ENCODE data around the gene INS.

Gene INS

GRCh38 chr11:2164861-2165555, 4.0 kb upstream of the INS start:
- DNase-seq, result no peak

- no peak for DNase-seq
Observed at GRCh38 chr11:2164081-2164480, 3.1 kb upstream of the INS start.

DNA sequence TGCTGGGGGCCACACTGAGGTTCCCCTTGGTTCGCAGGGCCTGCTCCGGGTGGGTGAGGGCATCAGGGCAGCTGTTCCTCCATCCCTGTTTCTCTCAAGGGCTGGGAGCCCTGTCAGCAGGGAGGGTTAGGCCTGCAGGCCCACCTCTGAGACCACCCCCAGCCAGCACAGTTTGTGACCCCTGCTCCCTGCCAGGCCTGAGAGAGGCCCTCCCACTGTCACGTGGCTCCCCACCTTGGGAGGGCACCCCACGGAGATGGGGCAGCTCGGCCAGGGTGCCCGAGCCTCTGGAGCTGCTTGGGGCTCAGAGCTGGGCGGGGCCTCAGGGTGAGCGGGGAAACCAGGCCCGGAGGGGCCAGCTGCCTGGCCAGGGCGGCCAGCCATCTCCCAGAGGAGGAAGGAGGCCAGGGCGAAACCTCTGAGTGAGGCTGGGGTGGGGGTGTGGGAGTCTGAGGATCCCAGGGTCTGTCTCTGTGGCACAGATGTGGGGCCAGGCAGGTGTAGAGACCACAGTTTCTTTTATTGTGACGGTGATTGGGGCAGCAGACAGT, 2.5 kb upstream of the INS start:
- DNase-seq, result no peak

GRCh38 chr11:2159536-2160413, 1.2 kb downstream of the INS start:
- DNase-seq, result no peak

DNA sequence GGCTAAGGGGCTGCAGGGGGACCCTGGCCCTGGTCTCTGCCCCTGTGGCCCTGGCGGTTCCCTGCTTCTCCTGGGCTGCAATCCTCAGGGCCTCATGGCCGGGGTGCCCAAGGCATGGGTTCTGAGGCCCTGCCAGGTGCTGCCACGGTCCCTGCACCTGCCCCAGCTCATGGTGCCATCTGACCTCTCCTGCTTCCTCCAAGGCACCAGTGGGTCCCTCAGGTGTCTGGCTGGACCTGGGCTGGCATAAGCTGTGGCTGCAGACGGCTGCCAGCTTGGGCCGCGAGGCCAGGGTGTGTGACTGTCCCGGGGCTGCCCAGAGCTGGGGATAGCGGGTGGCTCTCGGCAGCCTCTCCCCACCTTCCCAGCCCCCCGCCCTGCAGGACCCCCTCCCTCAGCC, 2.0 kb downstream of the INS start:
- DNase-seq, result no peak

DNA sequence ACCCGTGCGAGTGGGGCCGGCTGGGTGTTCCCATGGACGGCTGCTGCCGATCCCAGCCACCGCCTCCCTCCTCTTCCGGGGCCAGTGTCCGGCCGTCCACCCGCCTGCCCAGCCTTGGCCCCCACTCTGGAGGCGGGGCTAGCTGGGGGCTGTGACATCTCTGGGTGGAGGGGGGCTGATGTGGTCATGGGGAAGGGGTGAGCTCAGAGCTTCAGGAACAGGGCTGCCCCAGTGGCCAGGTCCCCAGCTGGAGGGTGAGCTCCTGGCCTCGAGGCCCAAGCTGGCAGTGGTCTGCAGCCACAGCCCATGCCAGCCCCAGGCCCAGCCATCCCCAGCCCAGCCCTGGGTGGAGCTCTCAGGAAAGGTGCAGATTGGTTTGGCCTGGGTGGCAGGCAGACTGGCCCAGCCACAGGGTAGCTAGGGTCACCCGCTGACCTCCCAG, 2.7 kb downstream of the INS start:
- no peak for DNase-seq

- no peak for DNase-seq
Observed at GRCh38 chr11:2157294-2158040, 3.5 kb downstream of the INS start.

DNA sequence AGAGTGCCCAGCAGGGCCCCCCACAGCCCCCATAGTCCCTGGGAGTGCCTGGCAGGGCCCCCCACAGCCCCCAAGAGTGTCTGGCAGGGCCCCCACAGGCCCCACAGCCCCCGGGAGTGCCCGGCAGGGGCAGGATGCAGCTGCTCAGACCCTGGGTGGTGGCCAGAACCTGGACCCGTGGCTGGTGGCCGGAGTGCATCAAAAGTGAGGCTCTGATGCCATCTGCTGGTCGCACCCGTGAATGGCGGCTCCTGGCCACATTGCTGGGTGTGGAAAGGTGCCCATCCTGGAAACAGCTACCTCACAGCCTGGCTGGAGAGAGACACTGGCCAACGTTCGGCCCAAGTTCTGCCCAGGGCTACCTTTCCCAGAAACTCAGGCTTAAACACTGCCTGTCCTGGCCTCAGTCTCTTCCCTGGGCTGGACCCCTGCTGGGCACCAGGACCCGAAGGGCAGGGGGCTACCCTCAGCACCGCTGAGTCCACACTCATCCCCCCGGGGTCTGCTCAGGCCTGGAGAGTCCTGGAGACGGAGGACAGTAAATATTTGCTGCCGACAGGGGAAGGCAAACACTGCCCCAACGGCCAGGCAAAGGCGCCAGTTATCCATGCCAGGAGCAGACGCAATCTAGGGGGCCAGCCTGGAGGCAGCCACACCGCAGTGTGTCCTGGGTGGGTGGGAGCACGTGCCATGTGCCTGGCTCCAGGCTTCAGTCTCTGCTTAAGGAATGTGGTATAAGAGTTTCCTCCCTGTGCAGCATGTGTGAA, 4.4 kb downstream of the INS start:
- DNase-seq, result peak; percentile 82

DNA sequence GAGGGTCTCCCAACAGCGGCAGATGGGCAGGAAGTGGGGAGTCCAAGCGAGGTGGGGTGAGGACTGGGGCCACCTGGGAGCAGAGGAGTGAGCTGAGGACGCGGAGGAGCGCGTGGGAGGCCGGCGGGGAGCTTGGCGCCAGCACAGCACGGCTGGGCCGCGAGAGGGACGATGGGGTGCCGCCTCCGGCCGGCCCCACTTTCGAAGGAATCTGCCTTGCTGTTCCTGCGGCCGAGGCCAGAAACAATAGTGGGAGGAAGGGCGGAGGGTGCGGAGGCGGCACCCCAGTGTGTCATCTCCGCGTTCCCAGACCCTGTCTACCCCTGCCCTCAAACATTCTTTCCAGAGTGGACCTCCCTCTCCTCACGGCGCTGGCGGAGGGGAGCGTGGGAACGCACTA, 5.5 kb downstream of the INS start:
- no peak for DNase-seq

GRCh38 chr11:2154889-2155288, 6.1 kb downstream of the INS start:
- DNase-seq, result no peak

DNA sequence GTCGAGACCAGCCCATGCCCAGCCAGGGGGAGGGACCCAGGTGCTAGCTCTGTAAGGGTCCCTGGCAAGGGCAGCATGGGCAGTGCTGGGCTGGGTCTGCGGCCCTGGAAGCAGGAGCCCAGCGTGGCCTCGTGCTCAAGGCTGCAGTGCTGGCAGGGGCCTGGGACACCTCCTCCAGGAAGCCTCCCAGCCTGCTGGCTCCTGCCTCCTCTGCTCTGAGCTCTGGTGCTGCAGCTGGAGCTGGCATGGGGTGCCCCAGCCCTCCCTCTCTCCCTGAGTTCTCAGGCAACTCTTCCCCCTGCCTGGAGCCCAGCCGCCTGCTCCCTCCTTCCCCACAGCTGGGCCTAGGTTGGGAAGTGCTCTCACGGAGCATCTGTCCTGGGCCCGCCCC, 6.8 kb downstream of the INS start:
- no peak for DNase-seq

GRCh38 chr11:2153581-2154194, 7.3 kb downstream of the INS start:
- no peak for DNase-seq

- peak; percentile 88 for DNase-seq
Observed at GRCh38 chr11:2151500-2152257, 9.3 kb downstream of the INS start.

- DNase-seq, result peak; percentile 80
Observed at GRCh38 chr11:2149864-2150847, 10.9 kb downstream of the INS start.

DNA sequence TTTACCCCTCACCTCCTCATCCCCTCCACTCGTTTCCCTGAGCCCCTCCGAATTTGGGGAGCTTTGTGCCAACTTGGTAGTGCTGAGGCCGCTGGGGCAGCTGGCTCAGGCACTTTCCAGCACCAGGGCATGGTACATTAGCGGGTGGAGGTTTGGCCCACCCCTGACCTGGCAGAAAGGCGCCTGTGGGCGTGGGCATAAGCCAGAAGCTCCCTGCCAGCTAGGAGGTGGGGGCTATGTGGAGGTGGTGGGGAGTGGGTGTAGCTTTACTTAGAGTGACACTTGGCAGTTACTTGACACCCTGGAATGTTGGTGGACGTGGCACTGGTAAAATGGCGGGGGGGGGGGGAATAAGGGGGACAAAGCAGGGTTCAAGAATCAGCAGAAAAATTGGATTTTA, 11.5 kb downstream of the INS start:
- DNase-seq, result no peak

DNA sequence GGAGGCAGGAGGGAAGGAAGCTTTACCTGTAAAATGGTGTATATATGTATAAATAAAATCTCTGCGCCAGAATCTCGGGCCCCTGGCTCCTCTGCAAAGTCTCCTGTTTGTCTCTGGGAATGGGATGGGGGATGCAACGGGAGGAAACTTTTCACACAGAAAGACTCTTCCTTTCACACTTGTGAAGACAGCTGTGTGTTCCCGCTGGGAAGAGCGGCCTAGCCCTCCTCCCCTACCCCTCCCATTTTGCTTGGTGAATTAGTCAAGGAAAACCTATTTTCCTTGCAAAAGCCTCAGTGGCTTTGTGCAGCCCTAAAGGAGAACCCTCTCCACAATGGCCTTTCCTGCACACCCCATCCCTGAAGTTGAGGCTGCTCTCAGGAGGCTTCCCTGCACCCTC, 12.4 kb downstream of the INS start:
- no peak for DNase-seq

- no peak for DNase-seq
Observed at GRCh38 chr11:2147391-2147790, 13.6 kb downstream of the INS start.

DNA sequence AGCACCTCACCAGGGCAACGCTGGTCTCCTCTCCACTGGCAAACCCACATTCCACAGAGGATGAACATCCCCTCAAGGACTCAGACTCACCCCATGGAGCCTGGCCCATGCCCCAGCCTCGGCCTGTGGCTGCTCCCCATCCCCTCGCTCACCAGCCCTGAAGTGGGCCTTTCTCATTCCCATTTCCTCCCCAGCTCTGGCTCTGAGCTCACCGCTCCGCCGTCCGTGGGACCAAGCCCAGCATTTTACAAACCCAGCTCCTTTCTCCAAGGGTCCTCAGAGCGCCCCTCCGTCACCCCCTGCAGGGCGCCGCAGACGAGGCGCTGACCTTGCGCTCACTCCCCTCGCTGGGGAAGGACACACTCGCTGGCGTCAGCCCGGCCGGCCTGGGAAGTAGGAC, 15.0 kb downstream of the INS start:
- DNase-seq, result no peak

- DNase-seq, result no peak
Observed at GRCh38 chr11:2144544-2145248, 16.3 kb downstream of the INS start.

All from retina (tissue), 1 donor.